Fibroblast of skin of back (primary cell): ENCODE measurements around the gene TRANK1.
"Not testable (repeated sequence)": the region's sequence is repeated elsewhere in the genome, so short reads cannot be mapped to it uniquely, and the experiment has no call there.

ENCODE experiments used
- DNase-seq: peaks from one replicate; pipeline ENCODE4 v3.0.0-alpha.2; 2013

TRANK1 gene

DNA sequence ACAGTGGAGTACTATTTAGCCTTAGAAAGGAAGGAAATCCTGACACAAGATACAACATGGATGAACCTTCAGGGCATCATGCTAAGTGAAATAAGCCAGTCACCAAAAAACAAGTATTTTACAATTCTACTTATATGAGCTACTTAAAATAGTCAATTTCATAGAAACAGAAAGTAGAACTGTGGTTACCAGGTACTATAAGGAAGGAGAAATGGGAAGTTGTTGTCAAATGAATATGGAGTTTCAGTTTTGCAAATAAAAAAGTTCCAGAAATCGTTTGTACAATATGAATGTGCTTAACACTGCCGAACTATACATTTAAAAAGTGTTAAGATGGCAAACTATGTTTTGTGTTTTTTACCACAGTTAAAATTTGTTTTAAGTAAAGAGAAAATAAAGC lies 26.8 kb downstream of the TRANK1 start:
- DNase-seq = no peak

- no peak for DNase-seq
These were observed 32.7 kb downstream of the TRANK1 start for GRCh38 chr3:36911990-36912804.

DNA sequence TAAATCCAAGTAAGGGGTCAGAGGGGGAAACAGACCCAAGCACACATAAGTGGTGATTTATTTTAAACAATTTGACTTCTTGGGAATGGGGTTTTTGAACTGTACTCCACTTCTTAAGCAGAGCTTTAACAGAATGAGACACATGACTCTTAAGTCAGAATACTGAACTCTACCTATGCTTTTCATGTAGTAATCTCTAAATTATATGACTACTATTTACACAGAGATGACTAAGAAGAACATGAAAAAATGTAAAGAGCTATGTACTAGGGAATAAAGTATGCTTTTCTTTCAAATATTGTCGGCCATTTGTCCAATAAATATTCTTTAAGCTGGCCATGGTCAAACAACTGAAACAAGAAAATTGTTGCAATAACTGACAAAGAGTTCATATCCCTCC lies 35.2 kb downstream of the TRANK1 start:
- no peak for DNase-seq

GRCh38 chr3:36909181-36909580 lies 35.7 kb downstream of the TRANK1 start:
- no peak for DNase-seq

DNA sequence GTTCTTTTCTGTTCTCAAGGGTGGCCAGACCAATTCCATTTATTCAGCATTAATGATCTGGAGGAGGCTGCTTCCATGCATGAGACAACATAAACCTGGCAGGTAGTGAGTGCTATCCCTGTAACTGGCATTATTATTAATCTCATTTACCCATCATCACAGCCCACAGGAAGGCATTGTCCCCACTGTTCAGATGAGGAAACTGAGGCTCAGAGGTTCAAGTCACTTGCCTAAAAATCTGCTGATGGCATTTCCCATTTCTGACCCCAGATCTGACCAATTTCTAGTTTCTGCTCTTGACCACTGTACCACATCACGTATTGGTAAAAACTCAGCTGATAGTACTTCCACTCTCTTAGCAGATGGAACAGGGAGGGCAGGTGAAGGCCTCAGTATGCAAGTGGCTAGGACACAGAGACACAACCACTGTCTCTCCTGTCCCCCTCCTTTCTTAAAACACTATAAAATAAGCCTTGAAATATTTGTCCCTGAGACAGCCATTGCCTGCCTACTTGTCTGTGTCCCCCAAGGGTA lies 36.1 kb downstream of the TRANK1 start:
- DNase-seq = no peak

- DNase-seq = peak; percentile 59
These were observed 36.8 kb downstream of the TRANK1 start for GRCh38 chr3:36907911-36908646.

DNA sequence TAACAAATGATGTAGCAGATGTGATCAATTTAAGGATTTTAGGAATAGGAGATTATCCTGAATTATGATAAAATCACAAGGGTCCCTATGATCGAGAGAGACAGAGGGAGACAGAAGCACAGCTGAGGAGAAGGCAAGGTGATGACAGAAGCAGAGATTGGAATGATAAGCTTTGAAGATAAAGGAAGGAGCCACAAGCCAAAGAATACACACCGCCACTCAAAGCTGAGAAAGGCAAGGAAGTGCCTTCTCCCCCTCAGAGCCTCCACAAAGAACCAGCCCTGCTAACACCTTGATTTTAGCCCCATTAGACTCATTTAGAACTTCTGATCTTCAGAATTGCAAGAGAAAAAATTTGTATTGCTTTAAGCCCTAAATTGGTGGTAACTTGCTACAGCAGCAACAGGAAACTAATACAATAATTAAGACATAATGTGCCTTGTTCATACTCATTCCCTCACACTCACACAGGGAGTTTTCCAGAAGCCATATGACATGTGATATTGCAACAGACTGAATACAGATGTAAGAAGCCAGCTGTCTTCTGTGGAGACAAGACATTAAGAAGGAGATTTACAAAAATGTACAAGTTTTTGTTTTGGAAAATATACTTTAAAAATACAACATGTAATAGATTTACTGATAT lies 38.2 kb downstream of the TRANK1 start:
- DNase-seq = no peak

- DNase-seq = no peak
These were observed 39.3 kb downstream of the TRANK1 start for GRCh38 chr3:36905545-36905944.

DNA sequence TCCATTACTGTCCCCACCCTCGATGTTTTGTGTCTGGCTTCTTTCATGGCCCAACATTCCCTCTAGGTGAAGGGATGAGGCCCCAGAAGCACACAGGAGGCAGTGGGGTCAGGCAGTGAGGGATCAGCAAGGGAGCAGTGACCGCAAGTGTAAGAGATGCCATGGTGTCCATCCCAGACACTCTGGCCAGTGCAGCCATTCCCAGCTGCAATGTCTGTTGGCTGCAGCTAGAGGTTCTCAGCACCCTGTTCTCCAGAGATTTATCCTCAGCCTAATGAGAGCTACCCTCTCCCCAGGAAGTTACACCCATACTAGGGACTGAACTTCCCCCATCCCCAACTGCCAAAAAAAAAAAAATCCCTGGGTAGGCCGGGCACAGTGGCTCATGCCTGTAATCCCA lies 40.2 kb downstream of the TRANK1 start:
- no peak for DNase-seq

GRCh38 chr3:36904065-36904464 lies 40.8 kb downstream of the TRANK1 start:
- not testable (repeated sequence) for DNase-seq

GRCh38 chr3:36903119-36903882 lies 41.6 kb downstream of the TRANK1 start:
- no peak for DNase-seq

DNA sequence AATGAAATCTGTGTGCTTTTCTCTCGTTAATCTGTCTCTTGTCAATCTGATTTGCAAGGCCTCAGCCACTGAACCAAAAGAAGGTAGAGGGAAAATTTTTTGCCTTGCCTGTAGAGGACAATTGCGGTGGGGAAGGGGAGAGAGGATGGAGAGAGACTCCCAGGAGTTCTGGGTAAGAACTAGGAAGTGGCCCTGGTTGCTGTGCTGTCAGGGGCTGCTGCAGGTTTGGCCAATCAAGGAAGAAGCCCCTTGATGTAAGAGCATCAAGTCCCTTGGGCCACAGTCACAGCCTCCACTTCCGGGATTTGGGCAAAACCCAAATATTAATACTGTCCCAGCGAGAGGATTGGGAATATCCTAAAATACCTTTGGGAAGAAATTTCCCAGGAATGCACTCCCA lies 43.3 kb downstream of the TRANK1 start:
- no peak for DNase-seq

DNA sequence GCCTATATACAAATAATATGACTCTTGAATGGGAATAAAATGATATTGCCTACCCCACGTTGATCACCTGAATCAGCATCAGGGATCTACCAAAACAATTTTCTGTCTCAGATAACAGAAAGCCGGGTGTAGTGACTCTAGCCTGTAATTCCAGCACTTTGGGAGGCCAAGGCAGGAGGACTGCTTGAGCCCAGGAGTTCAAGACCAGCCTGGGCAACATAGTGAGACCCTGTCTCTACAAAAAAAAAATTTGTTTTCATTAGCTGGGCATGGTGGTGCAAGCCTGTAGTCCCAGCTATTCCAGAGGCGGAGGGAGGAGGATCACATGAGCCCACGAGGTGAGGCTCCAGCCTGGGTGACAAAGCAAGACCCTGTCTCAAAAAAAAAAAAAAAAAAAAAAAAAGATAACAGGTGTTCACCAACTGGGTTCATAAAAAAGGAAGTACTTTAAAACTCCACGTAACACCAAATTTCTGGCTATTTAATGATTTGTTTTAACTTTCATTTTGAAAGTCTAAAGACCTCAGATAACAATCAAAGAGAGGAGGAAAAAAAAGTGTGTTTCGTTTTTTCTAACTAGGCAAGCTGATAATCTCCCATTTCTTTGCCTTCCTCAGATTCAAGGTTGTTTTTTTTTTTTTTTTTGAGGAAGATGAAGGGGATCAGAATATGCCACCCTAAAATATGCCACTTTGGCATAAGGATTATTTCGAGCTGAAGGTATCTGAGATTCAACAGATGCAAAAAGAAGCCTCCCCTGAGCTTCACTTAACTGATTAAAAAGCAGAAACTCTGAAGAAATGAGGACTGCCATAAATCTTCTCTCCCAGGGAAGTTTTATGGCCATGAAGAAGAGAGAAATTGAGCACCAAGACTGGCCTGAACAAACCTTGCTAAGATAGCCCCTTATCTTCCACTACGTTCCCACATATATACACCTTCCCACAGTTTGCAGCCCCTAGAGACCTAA lies 44.1 kb downstream of the TRANK1 start:
- no peak for DNase-seq

GRCh38 chr3:36895496-36896409 lies 49.1 kb downstream of the TRANK1 start:
- DNase-seq = no peak

DNA sequence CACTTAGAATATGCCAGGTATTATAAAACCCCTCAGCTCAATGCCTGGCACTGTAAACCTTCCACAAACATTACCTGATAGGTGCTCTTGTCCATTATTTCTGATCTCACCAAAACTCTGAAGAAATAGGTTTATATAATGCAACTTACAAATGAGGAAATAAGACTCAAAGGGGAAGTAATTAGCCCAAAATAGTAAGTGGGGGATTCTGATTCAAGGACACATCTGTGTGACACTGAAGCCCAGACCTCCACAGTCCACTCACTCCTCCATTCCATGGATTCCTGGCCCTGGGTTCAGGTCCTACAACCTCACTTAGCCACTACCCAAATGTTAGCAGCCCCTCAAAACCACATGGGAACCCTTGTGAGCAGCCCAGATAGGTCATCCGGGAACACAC lies 49.9 kb downstream of the TRANK1 start:
- no peak for DNase-seq

DNA sequence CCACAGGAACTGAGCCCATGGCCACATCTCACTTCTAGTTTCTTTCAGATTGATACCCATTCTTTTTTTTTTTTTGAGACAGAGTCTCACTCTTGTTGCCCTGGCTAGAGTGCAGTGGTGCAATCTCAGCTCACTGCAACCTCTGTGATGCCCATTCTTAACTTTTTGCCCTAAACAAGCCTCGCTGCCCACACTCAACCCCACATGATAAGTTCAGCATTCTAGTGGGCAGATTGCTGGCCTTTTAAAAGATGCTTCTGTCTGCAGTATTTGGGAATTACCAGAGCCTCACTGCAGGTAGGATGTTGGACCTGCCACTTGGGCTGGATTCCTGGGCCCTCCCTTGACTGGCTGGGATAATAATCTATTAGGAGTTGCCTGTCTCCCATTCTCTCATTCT lies 51.0 kb downstream of the TRANK1 start:
- DNase-seq = no peak

DNA sequence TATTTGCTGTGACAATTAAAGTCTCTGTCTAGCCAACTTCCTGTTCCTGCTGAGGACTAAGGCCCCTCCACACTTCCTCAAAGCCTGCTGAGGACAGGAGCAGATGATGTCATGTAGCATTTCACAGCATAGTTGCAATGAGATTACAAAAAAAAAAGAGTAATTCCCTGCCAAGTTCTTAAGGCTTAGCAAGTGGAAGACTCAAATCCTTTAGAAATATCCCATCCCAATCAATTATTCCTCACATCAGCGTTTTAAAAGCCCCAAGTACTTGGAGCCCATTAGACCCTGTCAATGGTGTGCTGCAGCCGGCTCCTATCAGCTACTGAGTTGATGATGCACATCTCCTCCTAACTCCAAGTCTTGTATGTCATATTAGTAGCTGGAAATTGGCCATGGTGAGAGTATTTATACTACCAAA lies 51.7 kb downstream of the TRANK1 start:
- DNase-seq = peak; percentile 93

- no peak for DNase-seq
These were observed 52.3 kb downstream of the TRANK1 start for GRCh38 chr3:36892457-36893136.

- peak; percentile 42 for DNase-seq
These were observed 53.1 kb downstream of the TRANK1 start for GRCh38 chr3:36891701-36892160.
